Hepatocyte (in vitro differentiated cells): ENCODE data around the gene PLPP7. TPM values are rescaled to one million over a fixed set of nuclear protein-coding genes. Genes with fewer than 3 reads are reported as not detected.
"Not testable (repeated sequence)": the region's sequence is repeated elsewhere in the genome, so short reads cannot be mapped to it uniquely, and the experiment has no call there.

ENCODE experiments used
- DNase-seq: peaks from one replicate; pipeline ENCODE4 v3.0.0-alpha.2; 2016; ENCODE audit warnings: low spot score
- H2AFZ ChIP-seq: fragments of 200-600 bp; sonication (generic); 2 replicates; pipeline ENCODE4 v1.6.0; 2016; ENCODE audit warnings: antibody characterized with exemption, mild to moderate bottlenecking
- H3K27ac ChIP-seq: fragments of 200-600 bp; sonication (generic); 2 replicates; pipeline ENCODE4 v1.5.1; 2016; ENCODE audit warnings: mild to moderate bottlenecking
- H3K27me3 ChIP-seq: fragments of 200-600 bp; sonication (generic); 2 replicates; pipeline ENCODE4 v1.6.1; 2016
- H3K36me3 ChIP-seq: fragments of 200-600 bp; sonication (generic); replicated peaks from 2 replicates; pipeline ENCODE4 v1.5.1; 2016; ENCODE audit warnings: low read depth; ENCODE audit not compliant: insufficient read depth
- H3K4me1 ChIP-seq: fragments of 200-600 bp; sonication (generic); 2 replicates; pipeline ENCODE4 v1.5.1; 2016; ENCODE audit warnings: mild to moderate bottlenecking, moderate library complexity; ENCODE audit not compliant: insufficient read depth
- H3K4me2 ChIP-seq: fragments of 200-600 bp; sonication (generic); 2 replicates; pipeline ENCODE4 v1.6.0; 2016
- H3K4me3 ChIP-seq: fragments of 200-600 bp; sonication (generic); 2 replicates; pipeline ENCODE4 v1.5.1; 2016; ENCODE audit warnings: mild to moderate bottlenecking
- H3K79me2 ChIP-seq: fragments of 200-600 bp; sonication (generic); 2 replicates; pipeline ENCODE4 v1.6.0; 2017; ENCODE audit warnings: mild to moderate bottlenecking
- H3K9me2 ChIP-seq: fragments of 200-600 bp; sonication (generic); replicated peaks from 2 replicates; pipeline ENCODE4 v1.6.0; 2017; ENCODE audit warnings: mild to moderate bottlenecking; ENCODE audit not compliant: insufficient read depth
- H3K9me3 ChIP-seq: fragments of 200-600 bp; sonication (generic); 2 replicates; pipeline ENCODE4 v1.5.1; 2016; ENCODE audit warnings: low read depth, mild to moderate bottlenecking
- H4K20me1 ChIP-seq: fragments of 200-600 bp; sonication (generic); 2 replicates; pipeline ENCODE4 v1.6.0; 2016; ENCODE audit warnings: mild to moderate bottlenecking; ENCODE audit not compliant: insufficient read depth, poor library complexity, severe bottlenecking
- CTCF ChIP-seq: fragments of 200-600 bp; sonication (generic); IDR thresholded peaks from 2 replicates; pipeline ENCODE4 v1.5.1; 2016; ENCODE audit warnings: antibody characterized with exemption, mild to moderate bottlenecking; ENCODE audit not compliant: poor library complexity
- EZH2 ChIP-seq: fragments of 200-600 bp; sonication (generic); IDR thresholded peaks from 2 replicates; pipeline ENCODE4 v1.6.1; 2016; ENCODE audit warnings: antibody characterized with exemption, mild to moderate bottlenecking, borderline replicate concordance
- EZH2phosphoT487 ChIP-seq: fragments of 200-600 bp; sonication (generic); IDR thresholded peaks from one replicate; pipeline ENCODE4 v1.6.1; 2018; ENCODE audit warnings: antibody characterized with exemption, mild to moderate bottlenecking, low read depth, moderate library complexity; ENCODE audit not compliant: unreplicated experiment, severe bottlenecking
- WGBS: methylation state at CpG from one replicate; pipeline ENCODE4 v1.1.6; 2016; ENCODE audit warnings: low lambda C conversion rate; ENCODE audit errors: missing lambda C conversion rate; 5-methylcytosine and 5-hydroxymethylcytosine counted together
- polyA plus RNA-seq: library from polyadenylated mRNA; unstranded; fragments of >200 nt; fragmentation: Nextera tagmentation; extraction: Ambion mirVana; gene quantifications from 2 replicates; pipeline ENCODE4 v1.2.1, GENCODE V29; 2016
- total RNA-seq: library from RNA; depleted of rRNA; stranded (reverse); fragments of >200 nt; gene quantifications from 2 replicates; pipeline ENCODE4 v1.2.3, GENCODE V29; 2014

PLPP7 gene
- total and polyA plus RNA-seq, 2 experiments from 2014 or later = 0.20 to 0.46 TPM

GRCh38 chr9:131264231-131264630 is 25.3 kb upstream of the PLPP7 start:
- 91% methylated on average over 11 of the region's 11 CpGs for WGBS

GRCh38 chr9:131266266-131267229 is 23.0 kb upstream of the PLPP7 start:
- H2AFZ ChIP-seq = no peak overlapping the region
- no peaks in the 10 kb centered on the region for H3K36me3 ChIP-seq
- no peaks in the 10 kb centered on the region for H3K79me2 ChIP-seq
- no peak overlapping the region for H3K4me3 ChIP-seq
- no peaks in the 10 kb centered on the region for H3K27me3 ChIP-seq
- 84% methylated on average over 25 of the region's 26 CpGs for WGBS
- H3K4me2 ChIP-seq = no peak overlapping the region
- H3K9me3 ChIP-seq = no peaks in the 10 kb centered on the region
- TF ChIP-seq CTCF = no peak
- no peaks in the 10 kb centered on the region for H3K9me2 ChIP-seq
- H3K4me1 ChIP-seq = no peaks in the 10 kb centered on the region
- no peaks in the 10 kb centered on the region for H4K20me1 ChIP-seq
- H3K27ac ChIP-seq = no peak overlapping the region
- peak; percentile 4 for DNase-seq

More at GRCh38 chr9:131264231-131264630, 25.3 kb upstream of the PLPP7 start:
- no peak overlapping the region for H2AFZ ChIP-seq
- no peak for DNase-seq
- no peaks in the 10 kb centered on the region for H4K20me1 ChIP-seq
- H3K4me3 ChIP-seq = no peak overlapping the region
- no peaks in the 10 kb centered on the region for H3K9me2 ChIP-seq
- no peaks in the 10 kb centered on the region for H3K4me1 ChIP-seq
- H3K9me3 ChIP-seq = no peaks in the 10 kb centered on the region
- TF ChIP-seq EZH2phosphoT487 (no peak), CTCF (no peak), EZH2 (no peak)
- no peaks in the 10 kb centered on the region for H3K36me3 ChIP-seq
- H3K27me3 ChIP-seq = no peaks in the 10 kb centered on the region
- H3K4me2 ChIP-seq = no peak overlapping the region
- no peak overlapping the region for H3K27ac ChIP-seq
- H3K79me2 ChIP-seq = no peaks in the 10 kb centered on the region

GRCh38 chr9:131270171-131271015 is 19.1 kb upstream of the PLPP7 start:
- no peaks in the 10 kb centered on the region for H3K36me3 ChIP-seq
- H3K4me3 ChIP-seq = no peak overlapping the region
- no peaks in the 10 kb centered on the region for H3K9me2 ChIP-seq
- no peak overlapping the region for H2AFZ ChIP-seq
- no peaks in the 10 kb centered on the region for H3K4me1 ChIP-seq
- peaks cover 18% of the 10 kb centered on the region for H3K27me3 ChIP-seq
- no peak for TF ChIP-seq EZH2phosphoT487
- no peak for TF ChIP-seq EZH2
- no peak for TF ChIP-seq CTCF
- no peaks in the 10 kb centered on the region for H4K20me1 ChIP-seq
- no peaks in the 10 kb centered on the region for H3K9me3 ChIP-seq
- no peaks in the 10 kb centered on the region for H3K79me2 ChIP-seq
- WGBS = 80% methylated on average over 17 of the region's 20 CpGs
- DNase-seq = no peak
- H3K27ac ChIP-seq = no peak overlapping the region
- H3K4me2 ChIP-seq = no peak overlapping the region

GRCh38 chr9:131271016-131271273 is 18.6 kb upstream of the PLPP7 start:
- not testable (repeated sequence) for H3K36me3 ChIP-seq, DNase-seq, H3K4me2 ChIP-seq, H4K20me1 ChIP-seq, H3K4me1 ChIP-seq, H2AFZ ChIP-seq, H3K27ac ChIP-seq, H3K4me3 ChIP-seq, H3K9me2 ChIP-seq, H3K9me3 ChIP-seq, H3K79me2 ChIP-seq
- 93% methylated on average over 1 of the region's 1 CpG for WGBS
- H3K27me3 ChIP-seq = peaks cover 24% of the 10 kb centered on the region
